ENCODE measurements around the gene COX17. TPM values are rescaled to one million over a fixed set of nuclear protein-coding genes. Genes with fewer than 3 reads are reported as not detected.
"Not testable (repeated sequence)": the region's sequence is repeated elsewhere in the genome, so short reads cannot be mapped to it uniquely, and the experiment has no call there.

COX17 gene, protein sequence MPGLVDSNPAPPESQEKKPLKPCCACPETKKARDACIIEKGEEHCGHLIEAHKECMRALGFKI
- 15.1 and 24.2 TPM in 2 replicates for total RNA-seq (2014; rRNA removed)
- 73.4 TPM for polyA plus RNA-seq (2012)

DNA sequence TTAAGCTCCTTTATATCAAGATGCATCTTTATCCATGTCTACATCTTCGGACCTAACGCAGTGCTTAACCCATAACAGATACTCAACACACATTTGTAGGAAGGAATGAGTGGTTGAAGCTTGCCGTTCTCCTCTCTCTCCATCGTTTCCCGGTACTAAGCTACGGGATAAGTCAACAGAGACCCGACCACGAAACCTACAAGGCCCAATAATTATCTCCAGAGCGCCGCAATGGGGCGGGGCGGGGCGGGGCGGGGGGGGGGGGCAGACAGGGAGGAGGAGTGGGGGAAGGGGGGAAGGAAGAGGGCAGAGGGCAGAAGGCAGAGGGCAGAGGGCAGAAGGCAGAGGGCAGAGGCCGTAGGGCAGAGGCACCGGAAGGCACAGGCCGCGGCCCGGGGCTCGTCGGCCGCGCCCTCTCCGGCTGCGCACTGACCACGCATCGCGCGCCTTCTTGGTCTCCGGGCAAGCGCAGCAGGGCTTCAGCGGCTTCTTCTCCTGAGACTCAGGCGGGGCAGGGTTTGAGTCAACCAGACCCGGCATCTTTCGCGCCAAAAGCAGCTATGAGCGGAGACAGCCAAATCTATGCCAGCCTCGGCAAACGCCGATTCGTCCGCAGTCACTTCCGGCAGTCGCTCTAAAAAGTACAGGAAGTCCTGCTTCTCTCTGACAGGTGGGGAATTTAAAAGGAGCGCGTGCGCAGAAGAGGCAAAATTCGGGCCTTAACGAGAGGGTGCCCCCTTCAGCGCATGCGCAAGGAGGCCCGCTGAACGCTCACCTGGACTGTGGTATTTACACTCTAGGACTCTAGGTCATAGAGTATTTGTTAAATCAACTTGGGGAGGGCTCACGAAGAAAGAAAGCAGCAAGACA lies at the start of gene COX17:
TSS of gene COX17 (minus strand) at position 636 of the 870 bp plus-strand sequence. CDS start at position 540, 96 bp downstream.
- peak; percentile 95 for DNase-seq (ENCODE audit: low read depth)

DNA sequence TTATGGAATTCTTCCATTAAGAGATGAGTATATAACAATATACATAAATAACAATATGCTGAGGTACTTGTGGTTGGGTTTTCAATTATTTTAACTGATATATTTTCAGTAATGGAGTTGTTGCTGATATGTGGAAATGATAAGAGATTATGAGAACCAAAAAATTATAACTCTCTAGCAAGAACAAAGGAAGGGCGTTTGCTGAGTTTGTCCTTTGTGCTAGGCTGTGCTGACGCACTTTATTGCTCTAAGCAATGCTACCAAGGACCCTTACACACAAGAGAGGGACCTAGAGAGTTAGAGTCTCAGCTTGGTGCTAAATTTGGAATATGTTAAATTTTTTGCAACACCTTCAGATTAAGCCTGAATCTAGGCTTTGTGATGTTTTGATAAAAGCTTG lies 49.7 kb upstream of the COX17 start:
- no peak for DNase-seq (ENCODE audit: low read depth)

- DNase-seq (ENCODE audit: low read depth): no peak
These were observed 45.8 kb upstream of the COX17 start for GRCh38 chr3:119723022-119723421.

GRCh38 chr3:119717520-119717919 lies 40.3 kb upstream of the COX17 start:
- no peak for DNase-seq (ENCODE audit: low read depth)

GRCh38 chr3:119716998-119717397 lies 39.8 kb upstream of the COX17 start:
- DNase-seq (ENCODE audit: low read depth): no peak

- DNase-seq (ENCODE audit: low read depth): no peak
These were observed 37.9 kb upstream of the COX17 start for GRCh38 chr3:119715105-119715504.

GRCh38 chr3:119703820-119704531 lies 26.8 kb upstream of the COX17 start:
- no peak for DNase-seq (ENCODE audit: low read depth)

- DNase-seq (ENCODE audit: low read depth): peak; percentile 88
These were observed 25.6 kb upstream of the COX17 start, which contains the start of gene CFAP91 for GRCh38 chr3:119702530-119703527. Gene CFAP91, plus strand, starts transcription at chr3:119703022. Its CDS starts 77 bp downstream, at chr3:119703099.

DNA sequence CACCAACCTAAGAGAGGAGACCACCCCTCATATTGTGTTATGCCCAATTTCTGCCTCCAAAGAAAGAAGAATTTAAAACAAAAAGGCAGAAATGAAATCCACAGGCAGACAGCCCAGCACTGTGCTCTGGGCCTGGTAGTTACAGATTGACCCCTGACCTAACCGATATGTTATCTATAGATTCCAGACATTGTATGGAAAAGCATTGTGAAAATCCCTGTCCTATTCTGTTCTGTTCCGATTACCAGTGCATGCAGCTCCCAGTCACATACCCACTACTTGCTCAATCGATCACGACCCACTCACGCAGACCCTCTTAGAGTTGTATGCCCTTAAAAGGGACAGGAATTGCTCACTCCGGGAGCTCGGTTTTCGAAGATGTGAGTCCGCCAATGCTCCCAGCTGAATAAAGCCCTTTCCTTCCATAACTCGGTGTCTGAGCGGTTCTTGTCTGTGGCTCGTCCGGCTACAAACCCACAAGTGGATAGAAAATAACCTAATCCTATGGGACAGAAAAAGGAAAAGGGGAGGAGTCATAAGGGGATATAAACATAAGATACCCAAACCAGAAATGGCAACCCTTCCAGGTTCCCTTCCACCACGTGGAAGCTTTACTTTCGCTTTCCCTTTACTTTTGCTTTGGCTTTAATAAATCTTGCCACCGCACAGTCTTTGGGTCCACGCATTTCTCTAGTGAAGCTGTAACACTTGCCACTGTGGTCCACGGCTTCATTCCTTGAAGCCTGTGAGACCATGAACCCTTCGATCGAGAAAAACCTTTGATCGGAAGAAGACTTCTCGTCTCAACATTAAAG lies 23.9 kb upstream of the COX17 start:
- DNase-seq (ENCODE audit: low read depth): no peak

- DNase-seq (ENCODE audit: low read depth): no peak
These were observed 23.2 kb upstream of the COX17 start for GRCh38 chr3:119700269-119700919.

GRCh38 chr3:119697394-119697793 lies 20.2 kb upstream of the COX17 start:
- no peak for DNase-seq (ENCODE audit: low read depth)

DNA sequence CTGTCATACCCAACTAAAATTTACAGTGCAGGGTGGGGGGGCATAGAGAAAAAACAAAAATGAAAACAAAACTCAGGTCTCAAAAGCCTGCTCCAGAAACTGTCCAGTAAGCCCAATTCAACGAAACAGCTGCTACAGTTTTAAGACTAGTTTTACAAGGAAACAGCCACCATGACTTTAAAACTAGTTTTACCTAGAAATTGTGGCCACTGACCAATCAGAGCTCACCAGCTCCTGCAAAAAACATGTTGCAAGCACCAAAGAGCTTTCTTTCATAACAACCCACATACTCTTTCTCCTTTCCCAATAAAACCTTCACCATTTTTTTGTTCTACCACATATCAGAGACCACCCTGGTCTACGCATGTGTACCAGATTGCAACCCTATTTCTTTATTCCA lies 18.3 kb upstream of the COX17 start:
- peak; percentile 37 for DNase-seq (ENCODE audit: low read depth)

DNA sequence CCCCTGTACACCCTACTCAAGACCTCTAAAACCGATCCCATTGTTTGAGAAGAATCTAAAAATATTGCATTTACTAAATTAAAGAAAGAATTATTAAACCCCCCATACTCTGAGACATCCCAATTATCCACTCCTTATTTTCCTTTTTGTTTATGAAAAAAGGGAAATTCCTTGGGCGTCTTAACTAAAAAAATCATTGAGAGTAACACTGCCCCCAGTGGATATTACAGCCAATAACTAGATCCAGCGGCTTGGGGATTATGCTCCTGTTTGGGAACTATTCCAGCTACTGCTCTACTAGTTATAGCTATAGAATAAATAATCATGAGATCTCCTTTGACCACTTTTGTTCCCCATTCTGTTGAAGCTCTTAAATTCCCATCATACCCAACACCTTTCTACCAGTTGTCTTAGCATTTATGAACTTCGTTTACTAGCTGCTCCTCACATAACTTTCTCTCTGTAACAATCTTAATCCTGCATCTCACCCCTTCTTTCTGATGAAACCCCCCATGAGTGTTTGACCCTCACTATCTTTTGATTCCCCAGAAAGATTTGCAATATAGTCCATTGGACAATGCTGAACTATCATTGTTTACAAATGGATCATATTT lies 12.9 kb upstream of the COX17 start:
- peak; percentile 38 for DNase-seq (ENCODE audit: low read depth)

GRCh38 chr3:119683421-119683820 lies 6.2 kb upstream of the COX17 start:
- no peak for DNase-seq (ENCODE audit: low read depth)

- peak; percentile 33 for DNase-seq (ENCODE audit: low read depth)
These were observed 4.1 kb upstream of the COX17 start for GRCh38 chr3:119681279-119681678.

DNA sequence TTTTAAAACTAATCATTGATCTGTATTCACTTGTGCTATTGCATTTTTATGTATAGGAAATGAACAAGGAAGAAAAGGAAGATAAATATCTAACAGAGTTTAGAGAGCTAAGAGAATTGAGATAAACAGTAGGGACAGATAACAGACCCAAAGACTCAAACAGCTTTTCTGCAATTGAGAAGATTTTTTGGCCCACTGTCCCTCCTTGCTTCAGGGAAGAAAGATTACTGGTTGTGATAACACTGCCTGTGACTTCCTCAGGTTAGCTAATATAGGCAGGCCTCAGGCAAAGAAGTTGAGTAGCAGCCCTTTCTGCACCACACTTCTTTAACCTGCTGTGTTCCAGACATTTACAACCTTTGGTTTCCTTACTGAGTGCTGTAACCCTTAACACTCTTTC lies 2.7 kb upstream of the COX17 start:
- no peak for DNase-seq (ENCODE audit: low read depth)

- not testable (repeated sequence) for DNase-seq (ENCODE audit: low read depth)
These were observed 1.0 kb upstream of the COX17 start for GRCh38 chr3:119678209-119678608.

- no peak for DNase-seq (ENCODE audit: low read depth)
These were observed 382 bp upstream of the COX17 start for GRCh38 chr3:119677641-119677934.

GRCh38 chr3:119676020-119676419 lies 1.2 kb downstream of the COX17 start:
- DNase-seq (ENCODE audit: low read depth): no peak
